HTR-8/SVneo (cell line): ENCODE data around the gene RETSAT.

Experiments used
- DNase-seq: peaks from one replicate; pipeline ENCODE4 v3.0.0; 2011; ENCODE audit warnings: low spot score, mixed read lengths; ENCODE audit not compliant: insufficient read length
- FAIRE-seq: peaks from 2 replicates; lab custom pipeline; 2011; peaks lifted over from hg19 to GRCh38; lab: Jason Lieb, UNC

The RETSAT gene

DNA sequence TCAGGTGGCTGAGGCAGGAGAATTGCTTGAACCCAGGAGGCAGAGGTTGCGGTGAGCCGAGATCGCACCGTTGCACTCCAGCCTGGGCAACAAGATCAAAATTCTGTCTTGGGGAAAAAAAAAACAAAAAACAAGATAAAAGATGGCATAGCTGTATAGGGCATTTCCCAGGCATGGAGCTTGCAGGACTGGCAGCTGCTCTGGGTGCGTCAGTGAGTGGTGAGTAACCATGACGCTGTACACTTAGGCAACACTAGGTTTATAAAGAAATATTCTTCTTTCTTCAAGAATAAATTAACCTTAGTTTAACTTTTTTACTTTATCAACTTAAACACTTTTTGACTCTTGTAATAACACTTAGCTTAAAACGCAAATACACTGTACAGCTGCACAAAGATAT, 41.9 kb downstream of the RETSAT start:
- DNase-seq: no peak
- no peak for FAIRE-seq

DNA sequence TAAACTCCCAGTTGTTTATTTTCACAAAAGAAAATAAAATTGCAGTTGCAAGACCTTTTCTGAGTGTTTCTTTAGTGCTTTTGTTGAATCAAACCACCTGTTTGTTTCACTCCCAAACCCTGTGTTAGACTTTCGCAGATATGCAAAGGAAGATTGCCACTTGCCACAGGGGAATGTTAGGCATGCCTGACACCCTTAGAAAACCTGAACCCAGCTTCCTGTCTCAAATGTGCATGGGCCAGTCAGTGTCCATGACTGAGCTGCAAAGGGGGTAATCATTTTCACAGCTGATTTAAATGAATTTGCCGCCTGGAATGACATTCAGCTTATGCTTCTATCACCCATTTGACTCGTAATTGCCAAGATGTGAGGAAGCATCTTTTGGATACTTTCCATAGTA, 44.0 kb downstream of the RETSAT start:
- FAIRE-seq (no peak), DNase-seq (no peak)

DNA sequence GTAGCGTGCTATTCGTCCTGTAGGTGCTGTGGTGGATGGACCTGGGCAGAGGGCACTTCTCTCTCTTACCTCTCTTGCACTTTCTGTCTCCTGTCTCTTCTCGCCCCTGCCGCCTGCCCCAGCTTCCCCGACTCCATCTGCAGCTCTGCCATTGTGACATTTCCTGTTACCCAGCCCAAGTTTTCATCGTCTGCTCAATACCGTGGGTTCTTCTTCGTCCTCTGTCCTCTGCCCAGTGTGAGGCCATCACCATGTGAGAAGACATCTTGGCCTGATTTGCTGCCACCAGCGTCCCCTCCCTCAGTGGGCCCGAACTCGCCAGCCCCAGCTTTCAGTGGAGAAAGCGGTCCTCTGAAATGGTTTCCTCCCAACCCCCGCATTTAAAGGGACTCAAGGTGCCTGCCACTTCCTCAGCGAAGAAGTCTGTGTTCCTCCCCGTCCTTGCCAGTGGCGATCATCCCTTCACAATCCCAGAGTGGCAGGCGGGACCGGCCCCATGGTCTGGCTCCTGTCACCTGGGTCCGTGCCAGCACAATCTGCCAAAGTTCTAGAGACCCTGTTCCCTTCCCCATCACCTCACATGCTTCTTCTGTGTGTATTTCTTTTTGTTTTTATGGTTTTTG, 44.5 kb downstream of the RETSAT start:
- FAIRE-seq (no peak), DNase-seq (no peak)

DNA sequence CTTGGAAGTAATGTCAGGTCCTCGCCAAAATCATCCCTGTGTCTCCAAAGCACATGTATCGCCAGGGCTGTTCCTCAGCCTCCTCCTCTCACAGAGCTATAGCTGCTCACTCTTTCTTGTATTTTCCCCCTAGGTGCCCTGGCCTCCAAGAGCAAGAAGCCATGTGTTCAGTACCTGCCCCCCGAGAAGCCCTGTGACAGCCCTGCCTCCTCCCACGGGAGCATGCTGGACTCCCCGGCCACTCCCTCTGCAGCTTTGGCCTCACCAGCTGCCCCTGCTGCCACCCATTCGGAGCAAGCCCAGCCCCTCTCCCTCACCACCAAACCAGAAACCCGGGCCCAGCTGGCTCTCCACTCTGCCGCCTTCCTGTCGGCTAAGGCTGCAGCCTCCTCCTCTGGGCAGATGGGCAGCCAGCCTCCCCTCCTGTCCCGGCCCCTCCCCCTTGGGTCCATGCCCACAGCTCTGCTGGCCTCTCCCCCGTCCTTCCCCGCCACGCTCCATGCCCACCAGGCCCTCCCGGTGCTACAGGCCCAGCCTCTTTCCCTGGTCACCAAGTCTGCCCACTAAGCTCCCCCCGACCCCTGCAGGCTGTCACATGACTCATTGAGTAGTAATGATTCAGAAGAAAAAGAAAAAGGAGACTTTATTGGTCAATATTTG, 45.3 kb downstream of the RETSAT start:
- FAIRE-seq (no peak), DNase-seq (no peak)

DNA sequence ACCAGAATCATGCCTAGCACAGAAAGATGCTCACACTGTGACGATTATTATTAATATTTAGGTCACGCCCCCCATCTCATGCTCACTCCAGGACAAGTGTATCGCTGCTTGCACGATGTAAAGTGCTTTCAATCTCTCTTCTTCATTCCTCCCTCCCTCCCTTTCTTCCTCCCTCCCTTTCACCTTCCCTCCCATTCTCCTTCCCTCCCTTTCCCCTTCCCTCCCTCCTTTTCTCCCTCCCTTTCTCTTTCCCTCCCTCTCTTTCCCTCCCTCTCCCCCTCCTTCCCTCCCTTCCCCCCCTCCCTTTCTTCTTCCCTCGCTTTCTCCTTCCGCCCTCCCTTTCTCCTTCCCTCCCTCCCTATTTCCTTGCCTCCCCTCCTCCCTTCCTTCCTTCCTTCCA, 46.1 kb downstream of the RETSAT start:
- FAIRE-seq (no peak), DNase-seq (no peak)

DNA sequence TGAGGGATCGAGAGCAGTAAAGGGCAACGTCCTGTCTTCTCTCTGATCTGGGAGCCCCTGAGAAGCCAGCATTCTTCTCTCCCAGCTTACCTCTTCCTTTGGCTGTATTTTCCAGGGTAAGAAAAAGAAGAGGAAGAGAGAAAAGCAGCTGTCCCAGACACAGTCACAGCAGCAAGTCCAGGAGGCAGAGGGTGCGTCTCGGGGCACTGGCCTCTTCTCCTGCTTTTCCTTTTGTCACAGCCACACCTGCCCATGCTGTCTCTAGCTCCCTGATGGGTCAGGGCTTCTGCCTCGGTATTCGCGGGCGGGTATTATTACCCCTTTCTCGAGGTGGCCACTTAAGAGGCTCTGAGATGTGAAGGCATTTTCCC, 46.8 kb downstream of the RETSAT start:
- no peak for FAIRE-seq
- DNase-seq: no peak

DNA sequence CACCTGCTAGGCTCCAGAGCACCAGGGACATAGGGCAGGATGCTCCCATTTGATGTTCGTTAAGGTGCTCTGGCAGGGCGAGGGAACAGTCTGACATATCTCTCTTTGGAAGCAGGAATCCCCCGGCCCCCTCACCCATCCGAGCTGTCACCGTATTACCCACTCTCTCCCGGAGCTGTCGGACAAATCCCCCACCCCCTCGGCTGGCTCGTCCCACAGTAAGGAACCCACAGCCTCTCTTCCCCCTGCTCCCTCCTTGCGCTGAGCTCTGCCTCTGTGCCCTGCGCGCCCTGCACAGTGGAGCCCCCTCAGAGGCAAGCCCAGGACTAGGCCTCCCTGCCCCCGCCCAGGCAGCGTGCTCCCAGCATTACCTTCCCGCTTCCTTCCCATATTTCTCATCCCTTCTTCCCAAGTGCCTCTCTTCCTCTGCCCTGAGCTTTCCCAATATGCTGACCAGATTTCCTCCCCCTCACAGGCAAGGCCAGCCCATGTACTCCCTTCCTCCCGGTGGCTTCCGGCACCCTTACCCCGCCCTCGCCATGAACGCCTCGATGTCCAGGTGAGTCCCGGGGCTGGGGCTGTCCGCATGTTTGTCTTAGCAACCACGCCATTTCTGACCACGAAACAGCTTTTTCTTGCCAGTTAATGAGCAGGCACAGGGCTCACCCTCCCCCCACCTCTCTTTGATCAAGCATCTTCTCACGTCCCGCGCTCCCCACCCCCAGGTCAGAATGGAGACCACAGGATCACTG, 50.4 kb downstream of the RETSAT start:
- FAIRE-seq (no peak), DNase-seq (no peak)

DNA sequence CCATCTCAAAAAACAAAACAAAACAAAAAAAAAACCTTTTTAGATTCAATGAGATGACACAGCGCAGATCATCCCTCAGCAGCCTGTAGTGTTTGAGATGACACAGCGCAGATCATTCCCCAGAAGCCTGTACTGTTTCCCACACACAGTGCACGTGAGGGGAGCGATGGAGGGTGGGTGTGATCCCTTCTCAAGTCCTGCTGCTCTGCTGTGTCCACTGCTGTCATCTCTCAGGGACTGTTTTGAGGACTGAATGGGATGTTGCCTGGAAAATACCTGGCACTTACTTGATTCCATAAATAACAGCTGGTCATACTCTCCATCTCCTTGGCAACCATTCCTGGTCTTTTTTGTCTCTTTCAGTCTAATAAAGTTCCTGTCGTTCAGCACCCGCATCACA, 52.2 kb downstream of the RETSAT start:
- DNase-seq: no peak
- FAIRE-seq: no peak
